OCI-LY3 (cell line): ENCODE results near the gene SPRY4.
"Not testable (repeated sequence)": the region's sequence is repeated elsewhere in the genome, so short reads cannot be mapped to it uniquely, and the experiment has no call there.

Experiments
- H2AFZ ChIP-seq: fragments of 200-600, 300-600 bp; shearing (Covaris generic); 2 replicates; pipeline ENCODE4 v1.6.0; 2014; ENCODE audit warnings: antibody characterized with exemption, low read depth, low read length
- H3K27ac ChIP-seq: fragments of 200-600, 300-600 bp; sonication (generic); 2 replicates; pipeline ENCODE4 v1.5.1; 2014; ENCODE audit warnings: mild to moderate bottlenecking, low read length, moderate library complexity, mixed read lengths
- H3K27me3 ChIP-seq: fragments of 200-600, 300-600 bp; sonication (generic); 2 replicates; pipeline ENCODE4 v1.6.1; 2014; ENCODE audit warnings: low read depth, low read length, mixed read lengths
- H3K36me3 ChIP-seq: fragments of 200-600, 300-600 bp; sonication (generic); replicated peaks from 2 replicates; pipeline ENCODE3; 2014; ENCODE audit warnings: low read depth, low read length, mixed read lengths
- H3K4me1 ChIP-seq: fragments of 300-600, 200-600 bp; sonication (generic); 2 replicates; pipeline ENCODE4 v1.6.1; 2014; ENCODE audit warnings: low read length, mixed read lengths
- H3K4me2 ChIP-seq: fragments of 200-600, 300-600 bp; sonication (generic); 2 replicates; pipeline ENCODE4 v1.6.1; 2014; ENCODE audit warnings: low read length, mixed read lengths
- H3K4me3 ChIP-seq: fragments of 300-600, 200-600 bp; sonication (generic); 2 replicates; pipeline ENCODE4 v1.5.1; 2014; ENCODE audit warnings: antibody characterized with exemption, mild to moderate bottlenecking, low read length, moderate library complexity
- H3K79me2 ChIP-seq: fragments of 300-600, 200-600 bp; shearing (Covaris generic); 2 replicates; pipeline ENCODE4 v1.6.1; 2014; ENCODE audit warnings: mild to moderate bottlenecking, low read length, mixed read lengths
- H3K9ac ChIP-seq: fragments of 300-600, 200-600 bp; shearing (Covaris generic); 2 replicates; pipeline ENCODE4 v1.6.0; 2014; ENCODE audit warnings: mild to moderate bottlenecking, low read length, moderate library complexity
- H3K9me3 ChIP-seq: fragments of 200-600, 300-600 bp; shearing (Covaris generic); 2 replicates; pipeline ENCODE4 v1.6.1; 2014; ENCODE audit warnings: low read length, mixed read lengths; ENCODE audit not compliant: insufficient read depth
- H4K20me1 ChIP-seq: fragments of 200-600, 300-600 bp; sonication (generic); 2 replicates; pipeline ENCODE4 v1.6.1; 2016; ENCODE audit warnings: low read length, mixed read lengths; ENCODE audit not compliant: insufficient read depth
- CTCF ChIP-seq: fragments of 200-600, 300-600 bp; sonication (generic); IDR thresholded peaks from 2 replicates; pipeline ENCODE4 v1.5.1; 2014; ENCODE audit warnings: antibody characterized with exemption, low read length, low read depth
- EZH2phosphoT487 ChIP-seq: fragments of 200-600 bp; shearing (Covaris generic); IDR thresholded peaks from 2 replicates; pipeline ENCODE4 v1.6.1; 2018; ENCODE audit warnings: antibody characterized with exemption, mixed run types, low read depth

The SPRY4 gene

GRCh38 chr5:142277796-142278195 lies 47.0 kb downstream of the SPRY4 start:
- Histone ChIP-seq H3K79me2 (no peaks in the 10 kb centered on the region), H2AFZ (no peak overlapping the region), H3K4me3 (no peak overlapping the region), H3K9me3 (no peaks in the 10 kb centered on the region), H4K20me1 (no peaks in the 10 kb centered on the region), H3K36me3 (no peaks in the 10 kb centered on the region), H3K27ac (no peak overlapping the region), H3K4me1 (no peaks in the 10 kb centered on the region), H3K4me2 (no peak overlapping the region), H3K9ac (no peak overlapping the region), H3K27me3 (no peaks in the 10 kb centered on the region)
- TF ChIP-seq CTCF (no peak), EZH2phosphoT487 (no peak)

GRCh38 chr5:142276517-142276916 lies 48.3 kb downstream of the SPRY4 start:
- no peaks in the 10 kb centered on the region for H3K27me3 ChIP-seq
- H3K9me3 ChIP-seq, result no peaks in the 10 kb centered on the region
- no peak for TF ChIP-seq EZH2phosphoT487
- no peak for TF ChIP-seq CTCF
- no peak overlapping the region for H3K4me2 ChIP-seq
- H3K36me3 ChIP-seq, result no peaks in the 10 kb centered on the region
- no peaks in the 10 kb centered on the region for H3K4me1 ChIP-seq
- no peaks in the 10 kb centered on the region for H4K20me1 ChIP-seq
- H3K9ac ChIP-seq, result no peak overlapping the region
- no peak overlapping the region for H3K27ac ChIP-seq
- H2AFZ ChIP-seq, result no peak overlapping the region
- H3K79me2 ChIP-seq, result no peaks in the 10 kb centered on the region
- no peak overlapping the region for H3K4me3 ChIP-seq

- H3K4me1 ChIP-seq, result no peaks in the 10 kb centered on the region
- TF ChIP-seq CTCF (no peak), EZH2phosphoT487 (no peak)
Measured at GRCh38 chr5:142275496-142275895, 49.3 kb downstream of the SPRY4 start.

GRCh38 chr5:142272596-142272995 lies 52.2 kb downstream of the SPRY4 start:
- H3K27ac ChIP-seq, H4K20me1 ChIP-seq, H3K27me3 ChIP-seq, H3K9me3 ChIP-seq, H3K4me1 ChIP-seq, H3K4me3 ChIP-seq, H2AFZ ChIP-seq, H3K9ac ChIP-seq, H3K79me2 ChIP-seq, H3K36me3 ChIP-seq, H3K4me2 ChIP-seq: not testable (repeated sequence)

More at GRCh38 chr5:142275496-142275895, 49.3 kb downstream of the SPRY4 start:
- Histone ChIP-seq H3K27me3 (no peaks in the 10 kb centered on the region), H3K9ac (no peak overlapping the region), H2AFZ (no peak overlapping the region), H3K4me3 (no peak overlapping the region), H4K20me1 (no peaks in the 10 kb centered on the region), H3K79me2 (no peaks in the 10 kb centered on the region), H3K36me3 (no peaks in the 10 kb centered on the region), H3K4me2 (no peak overlapping the region), H3K9me3 (no peaks in the 10 kb centered on the region), H3K27ac (no peak overlapping the region)

GRCh38 chr5:142264084-142264483 lies 60.7 kb downstream of the SPRY4 start:
- H3K27ac ChIP-seq, H3K4me2 ChIP-seq, H3K9me3 ChIP-seq, H3K4me3 ChIP-seq, H3K4me1 ChIP-seq, H3K79me2 ChIP-seq, H4K20me1 ChIP-seq, H3K27me3 ChIP-seq, H2AFZ ChIP-seq, H3K9ac ChIP-seq, H3K36me3 ChIP-seq: not testable (repeated sequence)
